SK-N-MC (cell line): ENCODE measurements around the gene SLF2.

Experiments used
- EZH2 ChIP-seq: fragments of 200-600 bp; sonication (generic); IDR thresholded peaks from one replicate; pipeline ENCODE4 v1.6.1; 2017; ENCODE audit warnings: antibody characterized with exemption
- FOXP2 ChIP-seq: optimal IDR thresholded peaks from 2 replicates; pipeline ENCODE3; 2011; ENCODE audit warnings: mild to moderate bottlenecking, moderate library complexity; ENCODE audit not compliant: insufficient read depth; ENCODE audit errors: extremely low read length, control extremely low read depth
- POLR2AphosphoS5 ChIP-seq: IDR thresholded peaks from 2 replicates; pipeline ENCODE4 v1.6.1; 2012; ENCODE audit warnings: mild to moderate bottlenecking, low read depth, low read length, borderline replicate concordance

DNA sequence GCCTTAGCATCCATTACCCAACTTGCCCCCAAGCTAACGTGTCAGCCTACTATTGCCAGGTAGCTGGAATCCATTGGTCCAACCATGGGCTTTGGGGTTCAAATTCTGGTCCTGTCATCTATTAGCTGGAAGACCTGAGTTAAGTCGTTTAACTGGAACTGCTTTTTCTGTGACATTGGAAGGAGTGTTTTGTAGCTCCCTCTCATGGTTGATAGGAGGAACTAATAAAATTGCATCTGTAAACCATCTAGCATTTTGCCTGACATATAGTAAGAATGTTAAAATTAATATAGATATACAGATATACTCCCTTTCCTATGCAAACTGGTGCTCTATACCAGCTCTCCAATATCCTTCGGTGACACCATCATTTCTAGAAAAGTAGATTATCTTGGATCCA lies 23.8 kb upstream of the SLF2 start:
- TF ChIP-seq EZH2 (no peak), POLR2AphosphoS5 (no peak), FOXP2 (no peak)
